T-cell (primary cell): Measurements from ENCODE around the gene RUNX2. TPM values are rescaled to one million over a fixed set of nuclear protein-coding genes. Genes with fewer than 3 reads are reported as not detected.
"Not testable (repeated sequence)": the region's sequence is repeated elsewhere in the genome, so short reads cannot be mapped to it uniquely, and the experiment has no call there.

Source experiments
- ATAC-seq, 4 experiments: fragments of 200-7000 bp in 3 of 4; fragments of 150-1000 bp in 1 of 4; cut with Tn5 transposase; replicated peaks in 1 of 4; 1 replicate in 3 of 4; 2 replicates in 1 of 4; pipeline ENCODE4 v1.10.0; 2021; ENCODE audit warnings: moderate library complexity in 3 of 4, mild to moderate bottlenecking in 2 of 4, moderate number of reproducible peaks in 1 of 4
- CTCF ChIA-PET, 2 donors: fragments of 300-600 bp; sonication (Branson Sonifier 250); formaldehyde crosslinking; loops; one replicate each; lab custom pipeline; 2022; ENCODE audit warnings: antibody characterized with exemption in 2 of 2; lab: Charles Lee
- POLR2A ChIA-PET, 2 donors: fragments of 300-600 bp; sonication (Branson Sonifier 250); formaldehyde crosslinking; loops; one replicate each; lab custom pipeline; 2022; ENCODE audit warnings: antibody characterized with exemption in 2 of 2; lab: Charles Lee
- DNase-seq, 35 experiments: peaks; one replicate each; pipeline versions ENCODE4 v3.0.0 to v3.0.0-alpha.2; 2013 to 2023
- H3K27ac ChIP-seq: one replicate; pipeline ENCODE4 v1.5.1; 2013; ENCODE audit warnings: low read length
- H3K27me3 ChIP-seq, 2 experiments: replicated peaks in 1 of 2; 1 replicate in 1 of 2; 2 replicates in 1 of 2; pipeline versions ENCODE4 v1.6.1 to v1.7.0; 2013; ENCODE audit warnings: low read length in 1 of 2, mixed read lengths in 1 of 2; ENCODE audit not compliant: control insufficient read depth in 2 of 2, insufficient read depth in 2 of 2; ENCODE audit errors: extremely low read depth in 1 of 2
- H3K36me3 ChIP-seq, 2 donors: 1 replicate in 1 of 2; 2 replicates in 1 of 2; pipeline versions ENCODE4 v1.6.1 to v1.7.0; 2013; ENCODE audit warnings: low read length in 1 of 2; ENCODE audit not compliant: control insufficient read depth in 2 of 2, insufficient read depth in 1 of 2; ENCODE audit errors: extremely low read depth in 1 of 2
- H3K4me1 ChIP-seq, 2 experiments: 1 replicate in 1 of 2; 2 replicates in 1 of 2; pipeline versions ENCODE4 v1.6.1 to v1.7.0; 2013; ENCODE audit warnings: low read length in 2 of 2, mixed read lengths in 1 of 2; ENCODE audit not compliant: insufficient read depth in 2 of 2, control insufficient read depth in 1 of 2; ENCODE audit errors: extremely low read depth in 1 of 2
- H3K4me3 ChIP-seq, 2 donors: 1 replicate in 1 of 2; 2 replicates in 1 of 2; pipeline versions ENCODE4 v1.5.1 to v1.7.0; 2013; ENCODE audit warnings: mild to moderate bottlenecking in 2 of 2, low read length in 1 of 2, moderate library complexity in 1 of 2; ENCODE audit not compliant: control insufficient read depth in 1 of 2; ENCODE audit errors: extremely low read depth in 1 of 2
- H3K9me3 ChIP-seq: 2 replicates; pipeline ENCODE4 v1.7.0; 2013
- H3K27ac Mint-ChIP-seq, 2 donors: one replicate each; pipeline ENCODE4 v1.8.0; 2020 to 2021; ENCODE audit warnings: mild to moderate bottlenecking in 2 of 2, mixed read lengths in 2 of 2
- H3K27me3 Mint-ChIP-seq, 2 donors: one replicate each; pipeline ENCODE4 v1.8.0; 2021 to 2022; ENCODE audit warnings: mixed read lengths in 2 of 2
- H3K36me3 Mint-ChIP-seq: one replicate; pipeline ENCODE4 v1.8.0; 2021; ENCODE audit warnings: mixed read lengths
- H3K4me1 Mint-ChIP-seq, 3 donors: one replicate each; pipeline ENCODE4 v1.8.0; 2020 to 2022; ENCODE audit warnings: mixed read lengths in 3 of 3, mild to moderate bottlenecking in 1 of 3
- H3K4me3 Mint-ChIP-seq, 3 donors: one replicate each; pipeline ENCODE4 v1.8.0; 2020 to 2022; ENCODE audit warnings: mild to moderate bottlenecking in 3 of 3, mixed read lengths in 3 of 3, moderate library complexity in 3 of 3
- H3K9me3 Mint-ChIP-seq, 3 donors: one replicate each; pipeline ENCODE4 v1.8.0; 2020 to 2022; ENCODE audit warnings: mixed read lengths in 3 of 3
- WGBS: methylation state at CpG from one replicate; pipeline ENCODE4 v1.1.5; 2013; ENCODE audit warnings: missing lambda C conversion rate; ENCODE audit not compliant: insufficient coverage; 5-methylcytosine and 5-hydroxymethylcytosine counted together
- total RNA-seq, 35 experiments: library from RNA in 6 of 35; stranded (reverse) in 6 of 35; fragments of 120-200 nt in 1 of 35; gene quantifications; one replicate each; pipeline versions ENCODE4 v1.2.1 to v1.2.4 and lab custom pipeline; 2013 to 2026

Gene RUNX2
- total RNA-seq, 5 donors from 2014 or later (not counting 1 experiment from before 2014, with no cell fraction given), result 14.4 to 31.8 (median 22.4) TPM

GRCh38 chr6:45555981-45556771 is 228.0 kb downstream of the RUNX2 start:
- Mint-ChIP-seq H3K4me1 (peaks cover 13 to 22% (median 17%) of the 10 kb centered on the region in 3 donors), H3K4me3 (no peak overlapping the region), H3K9me3 (no peaks in the 10 kb centered on the region), H3K27me3 (no peaks in the 10 kb centered on the region), H3K27ac (no peak overlapping the region), H3K36me3 (no peaks in the 10 kb centered on the region)
- ChIA-PET POLR2A (no interaction called here), CTCF (interaction anchor here (0.6 to 0.7 kb wide), 2 partner anchors 330 to 986 kb away, joined by 3 to 5 read pairs; no protein-coding TSS in a partner anchor)
- Histone ChIP-seq H3K9me3 (no peaks in the 10 kb centered on the region), H3K4me3 (no peak overlapping the region), H3K27ac (no peak overlapping the region), H3K27me3 (no peaks in the 10 kb centered on the region), H3K4me1 (no peaks in the 10 kb centered on the region), H3K36me3 (no peaks in the 10 kb centered on the region)
- DNase-seq (no peak), ATAC-seq (no peak)
- 90% methylated on average over 5 of the region's 14 CpGs for WGBS

GRCh38 chr6:45556828-45557227 is 228.7 kb downstream of the RUNX2 start:
- Histone ChIP-seq H3K4me1 (no peaks in the 10 kb centered on the region), H3K4me3 (no peak overlapping the region), H3K27me3 (no peaks in the 10 kb centered on the region), H3K36me3 (no peaks in the 10 kb centered on the region), H3K9me3 (no peaks in the 10 kb centered on the region), H3K27ac (no peak overlapping the region)
- H3K4me1 Mint-ChIP-seq, result peaks cover 17 to 23% (median 18%) of the 10 kb centered on the region in 3 donors
- DNase-seq (no peak), ATAC-seq (no peak)
- POLR2A ChIA-PET, result no interaction called here
- H3K36me3 Mint-ChIP-seq, result no peaks in the 10 kb centered on the region
- H3K27me3 Mint-ChIP-seq, result no peaks in the 10 kb centered on the region
- H3K4me3 Mint-ChIP-seq, result no peak overlapping the region
- H3K27ac Mint-ChIP-seq, result no peak overlapping the region
- WGBS, result 70% methylated on average over 2 of the region's 5 CpGs
- CTCF ChIA-PET, result interaction anchor here (0.6 to 0.7 kb wide), 3 partner anchors 25 to 986 kb away, joined by 3 to 5 read pairs (median 5); no protein-coding TSS in a partner anchor
- H3K9me3 Mint-ChIP-seq, result no peaks in the 10 kb centered on the region

- WGBS, result no CpG with 5 or more reads among the region's 2 CpGs
- H3K9me3 ChIP-seq, result no peaks in the 10 kb centered on the region
- no peaks in the 10 kb centered on the region for H3K36me3 Mint-ChIP-seq
- no peak overlapping the region for H3K4me3 Mint-ChIP-seq
- H3K27me3 Mint-ChIP-seq, result no peaks in the 10 kb centered on the region
- no peaks in the 10 kb centered on the region for H3K27me3 ChIP-seq
- ATAC-seq (no peak), DNase-seq (no peak)
- H3K4me1 Mint-ChIP-seq, result peaks cover 16 to 22% (median 18%) of the 10 kb centered on the region in 3 donors
- H3K27ac ChIP-seq, result no peak overlapping the region
- no peak overlapping the region for H3K4me3 ChIP-seq
- no peaks in the 10 kb centered on the region for H3K36me3 ChIP-seq
- ChIA-PET POLR2A (interaction anchor here in 1 of 2 donors (0.6 kb wide), 1 partner anchor 1091 kb away, joined by 4 read pairs; no protein-coding TSS in a partner anchor), CTCF (interaction anchor here in 1 of 2 donors (0.6 kb wide), 1 partner anchor 25 kb away, joined by 5 read pairs; no protein-coding TSS in a partner anchor)
- no peaks in the 10 kb centered on the region for H3K9me3 Mint-ChIP-seq
- H3K27ac Mint-ChIP-seq, result no peak overlapping the region
- no peaks in the 10 kb centered on the region for H3K4me1 ChIP-seq
These were observed 229.3 kb downstream of the RUNX2 start for GRCh38 chr6:45557454-45557853.

- Histone ChIP-seq H3K9me3 (no peaks in the 10 kb centered on the region), H3K27me3 (no peaks in the 10 kb centered on the region), H3K36me3 (no peaks in the 10 kb centered on the region), H3K27ac (no peak overlapping the region), H3K4me3 (no peak overlapping the region), H3K4me1 (no peaks in the 10 kb centered on the region)
- Mint-ChIP-seq H3K27me3 (no peaks in the 10 kb centered on the region), H3K4me3 (no peak overlapping the region), H3K4me1 (peaks cover 7 to 16% (median 14%) of the 10 kb centered on the region in 3 donors), H3K9me3 (no peaks in the 10 kb centered on the region), H3K36me3 (no peaks in the 10 kb centered on the region), H3K27ac (no peak overlapping the region)
- ChIA-PET CTCF (no interaction called here), POLR2A (no interaction called here)
- ATAC-seq (no peak), DNase-seq (no peak)
These were observed 230.7 kb downstream of the RUNX2 start for GRCh38 chr6:45558858-45559257.

- DNase-seq, H3K4me3 ChIP-seq, H3K9me3 ChIP-seq, POLR2A ChIA-PET, H3K4me3 Mint-ChIP-seq, ATAC-seq, H3K27ac Mint-ChIP-seq, H3K27me3 ChIP-seq, H3K4me1 Mint-ChIP-seq, H3K36me3 ChIP-seq, H3K4me1 ChIP-seq, H3K27ac ChIP-seq, H3K27me3 Mint-ChIP-seq, H3K36me3 Mint-ChIP-seq, H3K9me3 Mint-ChIP-seq: not testable (repeated sequence)
- WGBS, result no CpG with 5 or more reads among the region's 3 CpGs
- CTCF ChIA-PET, result interaction anchor here in 1 of 2 donors (0.6 to 0.7 kb wide), 2 partner anchors 183 to 927 kb away, joined by 5 to 6 read pairs; partner anchors contain the start of gene SUPT3H
These were observed 232.2 kb downstream of the RUNX2 start for GRCh38 chr6:45560321-45560820.

- ATAC-seq (no peak), DNase-seq (no peak)
- H3K36me3 Mint-ChIP-seq, result peaks cover 4% of the 10 kb centered on the region
- Histone ChIP-seq H3K4me1 (no peaks in the 10 kb centered on the region), H3K4me3 (no peak overlapping the region), H3K9me3 (no peaks in the 10 kb centered on the region), H3K36me3 (no peaks in the 10 kb centered on the region), H3K27ac (no peak overlapping the region), H3K27me3 (no peaks in the 10 kb centered on the region)
- no peak overlapping the region for H3K4me3 Mint-ChIP-seq
- 100% methylated on average over 2 of the region's 4 CpGs for WGBS
- no peak overlapping the region for H3K27ac Mint-ChIP-seq
- peaks cover 0 to 5% (median 0%) of the 10 kb centered on the region in 3 donors for H3K9me3 Mint-ChIP-seq
- ChIA-PET POLR2A (no interaction called here), CTCF (interaction anchor here in 1 of 2 donors (0.6 kb wide), 1 partner anchor 31 kb away, joined by 4 read pairs; no protein-coding TSS in a partner anchor)
- H3K4me1 Mint-ChIP-seq, result peaks cover 0 to 7% (median 5%) of the 10 kb centered on the region in 3 donors
- H3K27me3 Mint-ChIP-seq, result no peaks in the 10 kb centered on the region
These were observed 234.0 kb downstream of the RUNX2 start for GRCh38 chr6:45562171-45562570.
